ENCODE measurements around the gene BUD13.
A peak's percentile ranks its signal among the peaks of the same experiment; 100 is the strongest.
"Not testable (repeated sequence)": the region's sequence is repeated elsewhere in the genome, so short reads cannot be mapped to it uniquely, and the experiment has no call there.

Gene BUD13

GRCh38 chr11:116773203-116774097 lies 663 bp upstream of the BUD13 start:
- DNase-seq (ENCODE audit: low read depth): no peak
- peak overlapping the region; percentile 83 for H3K4me3 ChIP-seq (ENCODE audit: low read depth, low read length)

DNA sequence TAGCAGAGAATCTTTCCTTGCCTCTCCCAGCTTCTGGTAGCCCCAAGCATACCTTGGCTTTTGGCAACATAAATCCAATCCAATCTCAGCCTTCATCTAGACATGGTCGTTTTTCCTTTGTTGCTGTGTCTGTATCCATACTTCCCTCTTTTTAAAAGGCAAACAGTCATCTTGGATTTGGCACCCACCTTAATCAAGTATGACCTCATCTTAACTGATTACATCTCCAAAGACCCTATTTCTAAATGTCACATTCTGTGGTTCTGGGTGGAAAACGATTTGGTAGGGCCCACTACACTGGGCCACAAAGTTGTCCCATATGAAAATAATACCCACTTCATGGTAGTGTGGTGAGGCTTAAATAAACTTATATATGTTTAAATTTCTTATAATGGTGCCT lies 852 bp downstream of the BUD13 start:
- peak overlapping the region; percentile 83 for H3K4me3 ChIP-seq (ENCODE audit: low read depth, low read length)
- no peak for DNase-seq (ENCODE audit: low read depth)

DNA sequence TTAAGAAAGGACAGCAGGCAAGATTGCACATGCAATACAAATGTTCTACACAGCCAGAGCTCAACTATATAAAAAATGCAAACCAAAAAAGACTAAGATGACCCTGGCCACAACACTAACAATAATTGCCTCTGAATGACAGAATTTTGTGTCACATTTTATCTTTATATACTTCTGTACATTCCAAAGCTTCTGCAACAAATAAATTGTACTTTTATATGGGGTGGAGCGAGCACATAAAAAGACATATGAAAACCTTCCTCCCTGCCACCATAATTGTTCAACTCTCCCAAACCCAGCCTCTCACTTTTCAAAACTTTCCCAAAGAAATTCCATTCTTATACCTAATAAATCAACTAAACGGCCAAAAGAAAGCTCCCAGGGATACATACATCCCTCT lies 10.7 kb downstream of the BUD13 start:
- no peak overlapping the region for H3K4me3 ChIP-seq (ENCODE audit: low read depth, low read length)
- DNase-seq (ENCODE audit: low read depth): no peak

DNA sequence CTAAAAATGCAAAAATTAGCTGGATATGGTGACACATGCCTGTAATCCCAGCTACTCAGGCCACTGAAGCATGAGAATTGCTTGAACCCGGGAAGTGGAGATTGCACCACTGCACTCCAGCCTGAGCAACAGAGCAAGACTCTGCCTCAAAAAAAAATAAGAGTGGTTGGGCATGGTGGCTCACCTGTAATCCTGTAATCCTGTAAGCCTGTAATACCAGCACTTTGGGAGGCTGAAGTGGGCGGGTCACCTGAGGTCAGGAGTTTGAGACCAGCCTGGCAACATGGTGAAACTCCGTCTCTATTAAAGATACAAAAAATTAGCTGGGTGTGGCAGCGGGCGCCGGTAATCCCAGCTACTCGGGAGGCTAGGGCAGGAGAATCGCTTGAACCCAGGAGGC lies 16.7 kb downstream of the BUD13 start:
- not testable (repeated sequence) for H3K4me3 ChIP-seq (ENCODE audit: low read depth, low read length); DNase-seq (ENCODE audit: low read depth)

- no peak overlapping the region for H3K4me3 ChIP-seq (ENCODE audit: low read depth, low read length)
- DNase-seq (ENCODE audit: low read depth): no peak
These were observed 22.6 kb downstream of the BUD13 start for GRCh38 chr11:116750070-116750718.

GRCh38 chr11:116742104-116742503 lies 30.7 kb downstream of the BUD13 start:
- no peak overlapping the region for H3K4me3 ChIP-seq (ENCODE audit: low read depth, low read length)
- no peak for DNase-seq (ENCODE audit: low read depth)

- no peak for DNase-seq (ENCODE audit: low read depth)
- H3K4me3 ChIP-seq (ENCODE audit: low read depth, low read length): no peak overlapping the region
These were observed 32.0 kb downstream of the BUD13 start for GRCh38 chr11:116740741-116741140.

- H3K4me3 ChIP-seq (ENCODE audit: low read depth, low read length): no peak overlapping the region
- no peak for DNase-seq (ENCODE audit: low read depth)
These were observed 33.8 kb downstream of the BUD13 start for GRCh38 chr11:116738975-116739374.

GRCh38 chr11:116736763-116737162 lies 36.0 kb downstream of the BUD13 start:
- no peak for DNase-seq (ENCODE audit: low read depth)
- H3K4me3 ChIP-seq (ENCODE audit: low read depth, low read length): no peak overlapping the region

DNA sequence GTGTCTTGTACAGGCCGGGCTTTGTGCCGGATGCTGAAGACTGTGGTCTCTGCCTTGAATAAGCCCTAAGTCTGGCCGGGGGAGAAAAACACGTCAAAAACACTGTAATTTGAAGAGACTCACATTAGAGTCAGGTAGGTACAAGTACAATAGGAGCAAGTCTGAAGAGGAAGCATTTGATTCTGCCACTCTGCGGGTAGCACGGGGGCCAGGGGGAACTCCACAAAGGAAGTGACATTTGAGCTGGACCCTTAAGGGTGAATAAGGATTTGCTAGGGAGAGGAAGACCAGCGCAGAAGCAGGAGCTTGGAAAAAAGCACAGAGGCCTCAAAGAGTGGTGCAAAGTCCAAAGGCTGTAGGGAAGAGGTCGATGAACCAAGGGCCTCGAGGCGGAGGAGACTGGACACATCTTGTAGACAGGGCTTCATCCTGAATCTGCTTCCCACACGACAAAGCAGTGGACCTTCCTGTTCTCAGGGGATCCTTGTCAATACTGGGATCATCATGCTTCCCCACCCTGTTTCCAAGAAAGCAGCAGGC lies 38.7 kb downstream of the BUD13 start:
- no peak overlapping the region for H3K4me3 ChIP-seq (ENCODE audit: low read depth, low read length)
- DNase-seq (ENCODE audit: low read depth): no peak

DNA sequence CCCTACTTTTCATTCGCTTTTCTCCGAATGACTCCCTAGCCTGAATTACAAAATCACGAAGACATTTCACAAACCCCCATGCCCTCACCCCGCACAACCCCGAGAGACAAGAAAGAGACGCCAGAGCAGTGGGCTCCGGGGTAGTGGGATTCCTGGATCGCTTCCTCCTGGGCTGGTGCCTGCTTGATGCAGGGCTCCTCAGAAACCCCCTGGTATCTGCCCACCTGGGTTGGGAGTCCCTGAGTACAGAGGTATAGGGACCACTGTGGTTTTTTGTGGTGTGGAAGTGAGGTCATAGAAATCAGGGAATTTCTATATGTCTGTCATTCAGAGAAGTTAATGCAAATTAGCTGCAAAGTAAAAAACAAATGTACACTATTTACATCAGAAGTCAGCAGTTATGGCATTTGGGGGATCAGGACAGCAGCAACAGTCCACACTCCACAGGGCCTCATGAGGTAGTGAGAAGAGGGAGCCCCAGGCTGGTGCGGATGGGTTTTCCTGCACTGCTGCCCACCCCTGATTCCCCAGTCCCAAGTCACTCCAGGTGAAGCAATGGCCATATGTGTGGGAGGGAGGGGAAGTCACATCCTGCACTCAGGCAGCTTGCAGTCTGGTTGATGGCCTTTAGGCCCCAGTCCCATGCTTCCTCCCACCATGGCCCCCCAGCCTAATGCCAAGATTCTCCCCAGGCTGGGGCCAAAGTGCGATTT lies 39.6 kb downstream of the BUD13 start:
- no peak for DNase-seq (ENCODE audit: low read depth)
- no peak overlapping the region for H3K4me3 ChIP-seq (ENCODE audit: low read depth, low read length)

- DNase-seq (ENCODE audit: low read depth): peak; percentile 11
- H3K4me3 ChIP-seq (ENCODE audit: low read depth, low read length): no peak overlapping the region
These were observed 40.3 kb downstream of the BUD13 start for GRCh38 chr11:116732271-116733042.

DNA sequence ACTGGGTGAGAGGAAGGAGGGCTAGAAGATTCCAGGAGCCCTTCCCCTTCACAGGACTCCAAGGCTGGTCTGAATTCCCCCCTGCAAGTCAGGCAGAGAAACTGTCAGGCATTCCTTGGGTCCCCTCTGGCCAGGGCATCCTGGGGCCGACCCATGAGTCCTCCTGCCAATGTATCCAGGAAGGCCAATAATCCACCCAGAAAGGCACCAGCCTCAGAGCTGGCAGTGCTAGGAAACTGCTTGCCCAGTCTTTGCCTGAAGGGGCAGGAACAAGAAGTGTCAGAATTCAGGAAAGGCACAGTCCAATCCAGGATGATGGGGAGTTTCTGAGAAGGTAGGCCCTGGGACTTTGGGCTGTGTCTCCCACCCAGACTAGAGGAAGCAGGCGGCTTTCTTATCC lies 41.0 kb downstream of the BUD13 start:
- DNase-seq (ENCODE audit: low read depth): no peak
- H3K4me3 ChIP-seq (ENCODE audit: low read depth, low read length): no peak overlapping the region

DNA sequence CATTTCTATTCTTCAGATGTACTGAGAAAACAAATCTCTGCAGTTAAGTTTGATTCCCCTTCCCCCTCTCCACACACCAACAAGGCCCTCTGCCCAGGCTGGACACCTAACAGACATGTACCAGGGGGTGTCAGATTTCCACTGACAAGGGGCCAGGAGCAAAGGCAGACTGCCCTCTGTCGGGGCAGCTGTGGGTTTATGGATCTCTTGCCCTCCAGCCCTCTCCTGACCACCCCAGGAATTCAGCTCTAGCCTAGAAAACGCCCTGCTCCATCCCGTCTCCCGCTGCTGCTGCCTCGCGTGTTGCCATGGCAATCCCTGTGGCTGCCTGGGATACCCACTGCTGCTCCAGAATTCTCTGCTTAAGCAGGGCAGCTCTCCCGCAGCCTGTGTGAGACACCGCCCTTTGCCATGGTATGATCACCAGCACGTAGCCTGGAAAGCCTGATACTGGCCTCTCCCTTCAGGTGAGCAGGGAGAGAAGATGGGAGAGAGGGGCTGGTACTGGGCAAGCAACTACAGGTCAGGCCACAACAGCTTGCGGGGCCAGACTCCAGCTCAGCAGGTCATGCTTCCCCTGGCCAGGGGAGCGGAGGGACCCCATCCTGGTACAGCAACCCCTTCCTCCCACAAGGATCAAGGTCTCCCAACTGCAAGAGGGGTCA lies 41.6 kb downstream of the BUD13 start:
- H3K4me3 ChIP-seq (ENCODE audit: low read depth, low read length): no peak overlapping the region
- DNase-seq (ENCODE audit: low read depth): no peak

GRCh38 chr11:116730601-116731000 lies 42.2 kb downstream of the BUD13 start:
- H3K4me3 ChIP-seq (ENCODE audit: low read depth, low read length): no peak overlapping the region
- no peak for DNase-seq (ENCODE audit: low read depth)

GRCh38 chr11:116730241-116730561 lies 42.6 kb downstream of the BUD13 start:
- no peak for DNase-seq (ENCODE audit: low read depth)
- no peak overlapping the region for H3K4me3 ChIP-seq (ENCODE audit: low read depth, low read length)

DNA sequence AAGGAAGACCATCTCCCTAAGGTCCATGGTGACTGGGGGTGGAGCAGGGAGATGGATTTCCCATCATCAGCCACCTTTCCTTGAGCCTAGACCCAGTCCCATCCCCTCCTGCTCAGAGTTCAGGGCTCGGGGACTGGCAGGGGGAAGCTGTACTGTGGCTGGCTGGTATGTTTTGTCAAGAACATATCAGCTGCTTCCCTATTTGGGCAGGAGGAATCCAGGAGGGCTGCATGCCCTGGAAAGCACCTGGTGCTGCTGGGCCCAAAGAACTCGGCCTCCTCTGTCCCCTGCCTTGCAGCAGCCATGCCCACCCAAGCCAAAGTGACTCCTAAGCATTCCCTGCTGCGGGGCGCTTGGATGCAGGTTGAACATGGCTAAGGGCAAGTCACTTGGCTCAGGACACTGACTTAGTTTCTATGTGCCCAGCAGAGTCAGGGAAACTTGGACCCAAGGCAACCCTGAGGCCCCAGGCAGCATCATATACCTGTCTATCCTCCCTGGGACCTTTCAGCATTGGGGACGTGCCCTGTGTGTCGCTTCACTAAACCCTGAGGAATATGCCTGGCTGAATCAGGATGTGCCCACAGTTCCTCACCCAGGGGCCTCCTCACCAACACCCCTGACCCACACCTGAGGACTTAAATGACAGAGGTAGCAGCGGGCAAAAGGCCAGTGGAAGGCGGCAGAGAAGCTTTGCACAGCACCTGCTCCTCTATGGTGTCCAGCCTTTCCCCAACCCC lies 43.1 kb downstream of the BUD13 start:
- DNase-seq (ENCODE audit: low read depth): no peak
- H3K4me3 ChIP-seq (ENCODE audit: low read depth, low read length): no peak overlapping the region

- no peak overlapping the region for H3K4me3 ChIP-seq (ENCODE audit: low read depth, low read length)
- no peak for DNase-seq (ENCODE audit: low read depth)
These were observed 44.8 kb downstream of the BUD13 start for GRCh38 chr11:116727990-116728389.
